Middle frontal gyrus (tissue), 1 donor: ENCODE results near the gene ARSG.

Source experiments
- DNase-seq: peaks from one replicate; pipeline ENCODE4 v3.0.0-alpha.2; 2015; ENCODE audit warnings: low spot score; ENCODE audit errors: extremely low spot score

The ARSG gene

GRCh38 chr17:68425979-68426378, 134.7 kb downstream of the ARSG start:
- no peak for DNase-seq

- DNase-seq, result no peak
Observed at GRCh38 chr17:68427575-68427974, 136.3 kb downstream of the ARSG start.

GRCh38 chr17:68428498-68429172, 137.3 kb downstream of the ARSG start:
- no peak for DNase-seq

- no peak for DNase-seq
Observed at GRCh38 chr17:68429881-68430280, 138.6 kb downstream of the ARSG start.

GRCh38 chr17:68431045-68431608, 139.8 kb downstream of the ARSG start:
- no peak for DNase-seq

GRCh38 chr17:68431661-68432071, 140.4 kb downstream of the ARSG start:
- DNase-seq, result no peak

- no peak for DNase-seq
Observed at GRCh38 chr17:68432086-68432864, 141.0 kb downstream of the ARSG start.

- no peak for DNase-seq
Observed at GRCh38 chr17:68433211-68433610, 141.9 kb downstream of the ARSG start.

- peak; percentile 48 for DNase-seq
Observed at GRCh38 chr17:68433911-68434508, 142.7 kb downstream of the ARSG start.

- no peak for DNase-seq
Observed at GRCh38 chr17:68435361-68435760, 144.1 kb downstream of the ARSG start.

GRCh38 chr17:68435876-68436842, 144.9 kb downstream of the ARSG start:
- no peak for DNase-seq

GRCh38 chr17:68437979-68438822, 146.9 kb downstream of the ARSG start:
- DNase-seq, result no peak

- no peak for DNase-seq
Observed at GRCh38 chr17:68439656-68440290, 148.5 kb downstream of the ARSG start.

- DNase-seq, result no peak
Observed at GRCh38 chr17:68440526-68440925, 149.2 kb downstream of the ARSG start.

- DNase-seq, result no peak
Observed at GRCh38 chr17:68441070-68441770, 149.9 kb downstream of the ARSG start.

GRCh38 chr17:68443972-68444464, 152.7 kb downstream of the ARSG start:
- no peak for DNase-seq

GRCh38 chr17:68445671-68446070, 154.4 kb downstream of the ARSG start:
- DNase-seq, result no peak

GRCh38 chr17:68446626-68447041, 155.3 kb downstream of the ARSG start:
- no peak for DNase-seq
